Heart left ventricle (tissue), 13 donors: ENCODE results near the gene CAMK2B.

ENCODE experiments used
- POLR2A ChIP-seq, 2 donors: fragments of 450-650 bp; IDR thresholded peaks; one replicate each; pipeline ENCODE4 v1.6.1; 2017; ENCODE audit warnings: antibody characterized with exemption in 2 of 2, mild to moderate bottlenecking in 2 of 2, moderate library complexity in 2 of 2
- TF ChIP-seq, protein P1 (sequence below), 12 donors: fragments of 200-600 bp; sonication (generic) in 4 of 12; IDR thresholded peaks; one replicate each; pipeline versions ENCODE4 v1.5.0 to v1.8.0; 2018 to 2022; ENCODE audit warnings: antibody characterized with exemption in 12 of 12, mild to moderate bottlenecking in 5 of 12
- donor health status: ischemic (EF 13 %, LVEDD 7.1; RV severe dilation, severe dysfunction).
- donor health status: DM: no; HTN: yes; CAD: no.
- donor health status: DM: no; HTN: no; CAD: no.
- donor health status: ischemic (EF 25% LVEDD 6.9; RV normal size, moderate dysfunction).
- donor health status: ischemic (EF 25% LVEDD 5.7; RV mildly dilated, moderate dysfunction).
- donor health status: ischemic (EF 35%, LVEDD 5.7; RV mildly dilated, moderate dysfunction).
- donor health status: nonischemic (EF 11% LVEDD 7.7; RV severe dilation, severe dysfunction).
- donor health status: DM: yes; HTN: yes; CAD: no.
- donor health status: PGD.
- donor health status: ischemic (EF 29% LVEDD 5.4; RV normal size, mild dysfunction).
- donor health status: nonischemic (EF 23%, LVEDD 6.1; RV moderate dilation, normal function).

DNA sequence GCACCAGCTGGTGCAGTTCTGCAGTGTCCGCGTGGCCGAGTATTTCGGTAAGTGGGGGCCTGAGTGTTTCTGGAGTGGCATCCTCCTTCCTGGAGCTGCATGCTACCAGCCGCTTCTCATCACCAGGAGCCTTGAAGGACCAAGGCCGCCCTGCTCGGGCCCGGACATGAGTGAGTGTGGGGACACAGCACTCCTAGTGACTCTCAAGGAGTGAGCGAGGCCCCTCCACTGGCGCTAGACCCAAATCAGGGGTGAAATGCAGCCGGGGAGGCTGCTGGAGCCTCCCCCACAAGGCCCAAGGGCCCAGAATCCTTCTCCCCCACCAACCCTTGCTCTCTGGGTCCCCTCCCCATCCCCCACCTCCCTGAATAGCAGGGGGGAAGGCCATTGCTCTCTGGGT lies 48.0 kb downstream of the CAMK2B start:
- TF ChIP-seq, protein P1, sequence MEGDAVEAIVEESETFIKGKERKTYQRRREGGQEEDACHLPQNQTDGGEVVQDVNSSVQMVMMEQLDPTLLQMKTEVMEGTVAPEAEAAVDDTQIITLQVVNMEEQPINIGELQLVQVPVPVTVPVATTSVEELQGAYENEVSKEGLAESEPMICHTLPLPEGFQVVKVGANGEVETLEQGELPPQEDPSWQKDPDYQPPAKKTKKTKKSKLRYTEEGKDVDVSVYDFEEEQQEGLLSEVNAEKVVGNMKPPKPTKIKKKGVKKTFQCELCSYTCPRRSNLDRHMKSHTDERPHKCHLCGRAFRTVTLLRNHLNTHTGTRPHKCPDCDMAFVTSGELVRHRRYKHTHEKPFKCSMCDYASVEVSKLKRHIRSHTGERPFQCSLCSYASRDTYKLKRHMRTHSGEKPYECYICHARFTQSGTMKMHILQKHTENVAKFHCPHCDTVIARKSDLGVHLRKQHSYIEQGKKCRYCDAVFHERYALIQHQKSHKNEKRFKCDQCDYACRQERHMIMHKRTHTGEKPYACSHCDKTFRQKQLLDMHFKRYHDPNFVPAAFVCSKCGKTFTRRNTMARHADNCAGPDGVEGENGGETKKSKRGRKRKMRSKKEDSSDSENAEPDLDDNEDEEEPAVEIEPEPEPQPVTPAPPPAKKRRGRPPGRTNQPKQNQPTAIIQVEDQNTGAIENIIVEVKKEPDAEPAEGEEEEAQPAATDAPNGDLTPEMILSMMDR (IDR thresholded peaks at IDR 0.05), result no peak
- TF ChIP-seq POLR2A (IDR thresholded peaks at IDR 0.05), result no peak
